Measurements from ENCODE around the gene SMAD4. TPM values are rescaled to one million over a fixed set of nuclear protein-coding genes. Genes with fewer than 3 reads are reported as not detected.

The SMAD4 gene
- total RNA-seq, 1 experiment from 2014 or later = 48.8 TPM

- Mint-ChIP-seq H3K36me3 (ENCODE audit: insufficient read depth, unreplicated experiment) (peaks cover 31% of the 10 kb centered on the region), H3K9me3 (ENCODE audit: unreplicated experiment) (no peaks in the 10 kb centered on the region), H3K27me3 (ENCODE audit: insufficient read depth, unreplicated experiment) (no peaks in the 10 kb centered on the region), H3K4me1 (ENCODE audit: low read depth, unreplicated experiment) (peaks cover 7% of the 10 kb centered on the region), H3K4me3 (ENCODE audit: unreplicated experiment) (no peak overlapping the region), H3K27ac (ENCODE audit: unreplicated experiment) (no peak overlapping the region)
- H3K4me3 ChIP-seq (ENCODE audit: low read depth, low read length) = no peak overlapping the region
- no peak for DNase-seq
- CTCF ChIA-PET = interaction anchor here (0.7 kb wide), 1 partner anchor 13 kb away, joined by 3 read pairs; no protein-coding TSS in a partner anchor
- no peaks in the 10 kb centered on the region for H3K4me1 ChIP-seq
- H3K27me3 ChIP-seq (replicated peaks; ENCODE audit: control insufficient read depth, insufficient read depth, low read length) = no peaks in the 10 kb centered on the region
- POLR2A ChIA-PET = no interaction called here
- H3K36me3 ChIP-seq (ENCODE audit: control insufficient read depth, insufficient read depth, low read length) = no peaks in the 10 kb centered on the region
- intact Hi-C loops (cut with micrococcal nuclease; ENCODE audit: unreplicated experiment) = no loop called here
- BruUV-seq (replicated peaks) = no TSS peak
- TF ChIP-seq CTCF (IDR thresholded peaks at IDR 0.05; ENCODE audit: insufficient read depth in 1 of 2, low read depth in 1 of 2, low read length in 1 of 2, severe bottlenecking in 1 of 2, unreplicated experiment in 1 of 2) = no peak
- no peaks in the 10 kb centered on the region for H3K9me3 ChIP-seq
Measured at GRCh38 chr18:51032193-51032592, 2.2 kb downstream of the SMAD4 start.

- no peak for DNase-seq
- no peaks in the 10 kb centered on the region for H3K36me3 ChIP-seq (ENCODE audit: control insufficient read depth, insufficient read depth, low read length)
- no peak for TF ChIP-seq CTCF (IDR thresholded peaks at IDR 0.05; ENCODE audit: insufficient read depth in 1 of 2, low read depth in 1 of 2, low read length in 1 of 2, severe bottlenecking in 1 of 2, unreplicated experiment in 1 of 2)
- no peaks in the 10 kb centered on the region for H3K4me1 ChIP-seq
- ChIA-PET CTCF (no interaction called here), POLR2A (no interaction called here)
- peaks cover 12% of the 10 kb centered on the region for H3K36me3 Mint-ChIP-seq (ENCODE audit: insufficient read depth, unreplicated experiment)
- intact Hi-C loops (cut with micrococcal nuclease; ENCODE audit: unreplicated experiment) = no loop called here
- no peaks in the 10 kb centered on the region for H3K4me1 Mint-ChIP-seq (ENCODE audit: low read depth, unreplicated experiment)
- H3K9me3 Mint-ChIP-seq (ENCODE audit: unreplicated experiment) = no peaks in the 10 kb centered on the region
- no peaks in the 10 kb centered on the region for H3K9me3 ChIP-seq
- H3K27me3 Mint-ChIP-seq (ENCODE audit: insufficient read depth, unreplicated experiment) = no peaks in the 10 kb centered on the region
- no peak overlapping the region for H3K4me3 Mint-ChIP-seq (ENCODE audit: unreplicated experiment)
- no TSS peak for BruUV-seq (replicated peaks)
- no peak overlapping the region for H3K27ac Mint-ChIP-seq (ENCODE audit: unreplicated experiment)
- H3K27me3 ChIP-seq (replicated peaks; ENCODE audit: control insufficient read depth, insufficient read depth, low read length) = no peaks in the 10 kb centered on the region
- no peak overlapping the region for H3K4me3 ChIP-seq (ENCODE audit: low read depth, low read length)
Measured at GRCh38 chr18:51037230-51037629, 7.2 kb downstream of the SMAD4 start.

- no peaks in the 10 kb centered on the region for H3K4me1 Mint-ChIP-seq (ENCODE audit: low read depth, unreplicated experiment)
- no peak overlapping the region for H3K27ac Mint-ChIP-seq (ENCODE audit: unreplicated experiment)
- DNase-seq = no peak
- H3K4me3 Mint-ChIP-seq (ENCODE audit: unreplicated experiment) = no peak overlapping the region
- CTCF ChIA-PET = no interaction called here
- Histone ChIP-seq H3K36me3 (ENCODE audit: control insufficient read depth, insufficient read depth, low read length) (no peaks in the 10 kb centered on the region), H3K27me3 (replicated peaks; ENCODE audit: control insufficient read depth, insufficient read depth, low read length) (no peaks in the 10 kb centered on the region), H3K9me3 (no peaks in the 10 kb centered on the region), H3K4me1 (no peaks in the 10 kb centered on the region), H3K4me3 (ENCODE audit: low read depth, low read length) (no peak overlapping the region)
- POLR2A ChIA-PET = interaction anchor here (1.0 kb wide), 1 partner anchor 8 kb away, joined by 3 read pairs; the partner anchor contains the start of gene SMAD4
- peaks cover 12% of the 10 kb centered on the region for H3K36me3 Mint-ChIP-seq (ENCODE audit: insufficient read depth, unreplicated experiment)
- no TSS peak for BruUV-seq (replicated peaks)
- intact Hi-C loops (cut with micrococcal nuclease; ENCODE audit: unreplicated experiment) = no loop called here
- TF ChIP-seq CTCF (IDR thresholded peaks at IDR 0.05; ENCODE audit: insufficient read depth in 1 of 2, low read depth in 1 of 2, low read length in 1 of 2, severe bottlenecking in 1 of 2, unreplicated experiment in 1 of 2) = no peak
- no peaks in the 10 kb centered on the region for H3K27me3 Mint-ChIP-seq (ENCODE audit: insufficient read depth, unreplicated experiment)
- no peaks in the 10 kb centered on the region for H3K9me3 Mint-ChIP-seq (ENCODE audit: unreplicated experiment)
Measured at GRCh38 chr18:51038110-51038509, 8.1 kb downstream of the SMAD4 start.

Measured in Caco-2 (cell line).